ENCODE measurements around the gene SMAD4. TPM values are rescaled to one million over a fixed set of nuclear protein-coding genes. Genes with fewer than 3 reads are reported as not detected.

The SMAD4 gene
- total and polyA plus RNA-seq, 2 of the 13 experiments (the other 11 are each of a cell fraction or from before 2014, with no cell fraction given): 70.2 to 72.0 TPM

GRCh38 chr18:51122266-51123045, 92.4 kb downstream of the SMAD4 start (continued):
- TF ChIP-seq DPF2 (CRISPR knock-in tag; IDR thresholded peaks at IDR 0.05; ENCODE audit: borderline replicate concordance, low read depth) (no peak), BCL3 (CRISPR knock-in tag; IDR thresholded peaks at IDR 0.05) (no peak), ZNF343 (CRISPR knock-in tag; IDR thresholded peaks at IDR 0.05) (no peak), THRA (CRISPR knock-in tag; IDR thresholded peaks at IDR 0.05; ENCODE audit: borderline replicate concordance) (no peak), BRCA1 (CRISPR knock-in tag; IDR thresholded peaks at IDR 0.05) (no peak), SMYD3 (CRISPR knock-in tag; IDR thresholded peaks at IDR 0.05) (no peak), ZSCAN20 (CRISPR knock-in tag; IDR thresholded peaks at IDR 0.05; ENCODE audit: borderline replicate concordance) (no peak), NR2F2 (IDR thresholded peaks at IDR 0.05; ENCODE audit: borderline replicate concordance, low read depth) (no peak)

GRCh38 chr18:51123046-51123395, 93.0 kb downstream of the SMAD4 start:
- TF ChIP-seq ZNF3 (CRISPR knock-in tag; IDR thresholded peaks at IDR 0.05): no peak
- TF ChIP-seq FOSL2 (CRISPR knock-in tag; IDR thresholded peaks at IDR 0.05): no peak
- TF ChIP-seq THYN1 (CRISPR knock-in tag; IDR thresholded peaks at IDR 0.05; ENCODE audit: borderline replicate concordance, low read depth): no peak
- TF ChIP-seq CENPBD1 (CRISPR knock-in tag; IDR thresholded peaks at IDR 0.05; ENCODE audit: borderline replicate concordance, low read depth): no peak
- no peak for TF ChIP-seq SPEN (CRISPR knock-in tag; IDR thresholded peaks at IDR 0.05; ENCODE audit: low read depth)
- TF ChIP-seq MTF1 (CRISPR knock-in tag; IDR thresholded peaks at IDR 0.05): no peak
- Histone ChIP-seq H3K27ac (ENCODE audit: extremely low read length, insufficient read depth, low read length) (no peak overlapping the region), H4K20me1 (ENCODE audit: insufficient read depth, low read length) (no peaks in the 10 kb centered on the region), H3K4me2 (ENCODE audit: low read depth, low read length) (no peak overlapping the region), H3K4me1 (ENCODE audit: insufficient read depth, low read length) (no peaks in the 10 kb centered on the region), H2AFZ (ENCODE audit: low read length) (no peak overlapping the region), H3K79me2 (ENCODE audit: insufficient read depth, low read length) (no peaks in the 10 kb centered on the region), H3K9ac (ENCODE audit: insufficient read depth, low read depth, low read length) (no peak overlapping the region), H3K9me3 (ENCODE audit: low read length) (no peaks in the 10 kb centered on the region), H3K36me3 (replicated peaks in 1 of 2; ENCODE audit: control insufficient read depth in 1 of 2, insufficient read depth in 2 of 2, low read length in 2 of 2) (no peaks in the 10 kb centered on the region), H3K27me3 (ENCODE audit: control insufficient read depth in 1 of 2, insufficient read depth in 2 of 2, low read length in 2 of 2) (peaks cover 0 to 5% of the 10 kb centered on the region in 2 experiments; a peak in 3 of 5 replicates), H3K4me3 (replicated peaks in 1 of 3; ENCODE audit: insufficient read depth in 1 of 3, low read depth in 2 of 3, low read length in 3 of 3) (no peak overlapping the region)
- FAIRE-seq: no peak
- BruUV-seq (replicated peaks): no TSS peak
- no peak for ATAC-seq
- in situ Hi-C loops (cut with HindIII; ENCODE audit: extremely low pct_ligation_motif_present, low pct_unique_long_range_greater_than_20kb) (loop anchor here (25.0 kb wide), 3 partner anchors 539 to 1564 kb away; no protein-coding TSS in a partner anchor), intact Hi-C loops (cut with micrococcal nuclease; ENCODE audit: unreplicated experiment) (no loop called here)
- DNase-seq (ENCODE audit: low spot score): no peak
- POLR2A ChIA-PET: no interaction called here
- 72% methylated on average over 4 of the region's 7 CpGs for WGBS (ENCODE audit: low lambda C conversion rate)
- CTCF ChIA-PET (ENCODE audit: low intra/inter-chr PET ratio, low total read pairs): no interaction called here
